GM12875 (cell line): ENCODE measurements around the gene TRAP1.

ENCODE experiments used
- H3K4me3 ChIP-seq: one replicate; pipeline ENCODE4 v1.5.1; 2011; ENCODE audit warnings: low read depth, low read length, control low read depth
- TF ChIP-seq, protein P1 (sequence below): IDR thresholded peaks from 2 replicates; pipeline ENCODE4 v1.5.1; 2011; ENCODE audit warnings: low read depth, mild to moderate bottlenecking, control low read depth, inconsistent platforms, low read length, moderate library complexity, borderline replicate concordance; ENCODE audit not compliant: insufficient read depth

TRAP1 gene

DNA sequence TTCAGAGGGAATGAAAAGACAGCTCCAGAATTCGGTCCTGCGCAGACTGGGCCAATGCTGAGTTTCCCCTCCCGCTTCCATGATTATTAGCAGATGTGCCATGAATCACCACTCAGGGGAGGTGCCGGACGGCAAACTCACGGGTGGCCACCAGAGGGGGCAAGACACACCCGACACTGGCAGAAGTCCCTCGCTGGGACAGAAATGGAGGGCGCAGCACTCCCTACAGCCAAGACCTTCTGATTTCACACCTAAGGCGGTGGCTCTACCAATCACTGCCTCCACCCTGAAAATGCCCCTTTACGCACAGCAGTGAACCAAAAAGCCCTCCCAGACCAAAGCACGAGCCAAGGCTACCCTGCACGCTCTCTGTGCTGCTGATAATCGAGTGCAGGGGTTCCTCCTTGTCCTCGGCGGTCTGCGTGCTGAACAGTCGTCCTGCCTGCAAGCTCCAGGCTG lies 26.8 kb downstream of the TRAP1 start:
- TF ChIP-seq, protein P1, sequence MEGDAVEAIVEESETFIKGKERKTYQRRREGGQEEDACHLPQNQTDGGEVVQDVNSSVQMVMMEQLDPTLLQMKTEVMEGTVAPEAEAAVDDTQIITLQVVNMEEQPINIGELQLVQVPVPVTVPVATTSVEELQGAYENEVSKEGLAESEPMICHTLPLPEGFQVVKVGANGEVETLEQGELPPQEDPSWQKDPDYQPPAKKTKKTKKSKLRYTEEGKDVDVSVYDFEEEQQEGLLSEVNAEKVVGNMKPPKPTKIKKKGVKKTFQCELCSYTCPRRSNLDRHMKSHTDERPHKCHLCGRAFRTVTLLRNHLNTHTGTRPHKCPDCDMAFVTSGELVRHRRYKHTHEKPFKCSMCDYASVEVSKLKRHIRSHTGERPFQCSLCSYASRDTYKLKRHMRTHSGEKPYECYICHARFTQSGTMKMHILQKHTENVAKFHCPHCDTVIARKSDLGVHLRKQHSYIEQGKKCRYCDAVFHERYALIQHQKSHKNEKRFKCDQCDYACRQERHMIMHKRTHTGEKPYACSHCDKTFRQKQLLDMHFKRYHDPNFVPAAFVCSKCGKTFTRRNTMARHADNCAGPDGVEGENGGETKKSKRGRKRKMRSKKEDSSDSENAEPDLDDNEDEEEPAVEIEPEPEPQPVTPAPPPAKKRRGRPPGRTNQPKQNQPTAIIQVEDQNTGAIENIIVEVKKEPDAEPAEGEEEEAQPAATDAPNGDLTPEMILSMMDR, result peak; percentile 90
- H3K4me3 ChIP-seq, result no peak overlapping the region

- TF ChIP-seq, protein P1, result no peak
- H3K4me3 ChIP-seq, result no peak overlapping the region
Observed at GRCh38 chr16:3689731-3690130, 27.6 kb downstream of the TRAP1 start.

DNA sequence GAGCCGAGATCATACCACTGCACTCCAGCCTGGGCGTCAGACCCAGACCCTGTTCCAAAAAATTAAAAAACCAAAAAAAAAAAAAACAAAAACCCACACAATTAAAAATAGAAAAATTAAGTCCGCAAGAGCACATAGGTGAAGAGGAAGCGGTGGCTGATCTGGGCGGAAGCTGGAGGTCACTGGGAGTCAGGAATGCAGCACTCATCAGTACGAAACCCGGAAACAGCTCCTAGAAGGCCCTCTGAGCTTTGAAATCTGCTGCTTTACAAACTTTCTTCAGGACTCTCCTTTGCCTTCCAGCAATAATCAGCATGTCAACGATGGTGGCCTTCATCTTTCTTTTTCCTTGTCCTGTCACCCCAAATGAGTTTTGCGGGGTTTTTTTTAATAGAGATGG lies 29.5 kb downstream of the TRAP1 start:
- H3K4me3 ChIP-seq, result no peak overlapping the region
- TF ChIP-seq, protein P1, result no peak

GRCh38 chr16:3687021-3687420 lies 30.3 kb downstream of the TRAP1 start:
- no peak overlapping the region for H3K4me3 ChIP-seq
- TF ChIP-seq, protein P1, result no peak

DNA sequence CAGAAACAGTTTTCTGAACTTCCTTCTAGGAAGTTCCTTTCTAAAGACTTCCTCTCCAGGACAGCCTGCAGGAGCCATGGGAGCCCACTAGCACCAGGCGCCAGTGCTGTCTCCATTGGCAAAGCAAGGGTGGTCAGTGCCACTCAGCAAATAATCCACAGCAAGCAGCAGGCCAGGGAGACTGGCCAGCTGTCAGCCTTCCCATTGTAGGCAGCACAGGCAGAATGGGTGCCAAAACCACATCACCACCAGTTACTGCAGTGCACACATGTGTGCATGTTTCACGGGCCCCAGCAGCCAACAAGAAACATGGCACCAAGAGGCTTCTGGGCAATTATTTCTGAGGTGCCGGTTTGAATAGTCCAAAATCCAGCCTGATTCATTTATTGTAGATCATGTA lies 36.1 kb downstream of the TRAP1 start:
- TF ChIP-seq, protein P1, result no peak
- H3K4me3 ChIP-seq, result no peak overlapping the region

DNA sequence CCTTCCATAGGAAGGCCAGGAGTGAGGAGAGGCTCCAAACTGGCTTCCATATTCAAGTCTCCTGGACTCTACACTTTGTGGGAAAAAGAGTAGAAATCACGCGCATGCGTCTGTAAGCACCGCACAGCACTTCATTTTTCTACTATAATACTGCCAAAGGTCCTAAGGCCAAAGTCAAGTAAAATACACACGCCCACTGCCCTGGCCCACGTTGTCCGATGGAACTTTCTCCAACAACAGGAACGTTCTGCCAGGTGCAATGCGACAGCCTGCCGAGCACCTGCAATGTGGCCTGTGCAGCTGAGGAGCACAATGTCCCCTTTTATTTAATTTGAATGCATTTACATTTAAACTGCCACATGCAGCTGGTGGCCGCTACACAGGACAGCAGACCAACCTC lies 39.3 kb downstream of the TRAP1 start:
- TF ChIP-seq, protein P1, result no peak
- no peak overlapping the region for H3K4me3 ChIP-seq

DNA sequence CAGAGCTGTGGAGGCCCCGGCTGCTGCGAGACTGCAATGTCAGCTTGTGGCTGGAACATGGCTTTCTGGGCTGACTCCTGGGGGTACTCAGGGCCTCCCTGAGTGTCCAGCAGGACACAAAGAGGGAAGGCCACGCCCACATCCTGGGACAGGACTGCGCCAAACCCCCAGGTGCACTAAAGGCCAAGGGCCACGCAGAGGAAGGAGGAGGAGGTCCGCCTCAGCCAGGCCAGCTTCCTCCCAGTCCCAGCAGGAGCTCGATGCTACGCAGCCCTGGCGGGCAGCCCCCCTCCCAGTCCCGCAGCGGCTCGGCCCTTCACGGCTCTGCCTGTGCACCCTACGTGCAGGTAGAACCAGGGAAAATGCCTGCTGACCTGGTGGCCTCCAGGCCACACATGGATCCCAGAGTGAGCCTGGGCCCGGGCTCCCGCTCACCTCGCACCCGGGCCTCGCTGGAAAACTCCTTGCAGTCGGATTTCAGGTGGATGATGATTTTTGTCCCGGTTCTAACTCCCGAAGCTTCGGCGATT lies 41.7 kb downstream of the TRAP1 start:
- no peak overlapping the region for H3K4me3 ChIP-seq
- TF ChIP-seq, protein P1, result no peak
